SU-DHL-6 (cell line): ENCODE measurements around the gene B4GALT1.

Source experiments
- EZH2phosphoT487 ChIP-seq: fragments of 200-600 bp; sonication (generic), shearing (Covaris generic); conservative IDR thresholded peaks from 2 replicates; pipeline ENCODE4 v1.6.1; 2018; ENCODE audit warnings: mild to moderate bottlenecking, antibody characterized with exemption, low read length, moderate library complexity, mixed read lengths
- TF ChIP-seq, protein P1 (sequence below): fragments of 200-600 bp; sonication (generic); IDR thresholded peaks from one replicate; pipeline ENCODE4 v1.5.1; 2017; ENCODE audit warnings: antibody characterized with exemption, mild to moderate bottlenecking, low read length, moderate library complexity; ENCODE audit not compliant: insufficient read depth, poor library complexity, severe bottlenecking

GRCh38 chr9:33124046-33124445, 43.1 kb downstream of the B4GALT1 start:
- TF ChIP-seq, protein P1, sequence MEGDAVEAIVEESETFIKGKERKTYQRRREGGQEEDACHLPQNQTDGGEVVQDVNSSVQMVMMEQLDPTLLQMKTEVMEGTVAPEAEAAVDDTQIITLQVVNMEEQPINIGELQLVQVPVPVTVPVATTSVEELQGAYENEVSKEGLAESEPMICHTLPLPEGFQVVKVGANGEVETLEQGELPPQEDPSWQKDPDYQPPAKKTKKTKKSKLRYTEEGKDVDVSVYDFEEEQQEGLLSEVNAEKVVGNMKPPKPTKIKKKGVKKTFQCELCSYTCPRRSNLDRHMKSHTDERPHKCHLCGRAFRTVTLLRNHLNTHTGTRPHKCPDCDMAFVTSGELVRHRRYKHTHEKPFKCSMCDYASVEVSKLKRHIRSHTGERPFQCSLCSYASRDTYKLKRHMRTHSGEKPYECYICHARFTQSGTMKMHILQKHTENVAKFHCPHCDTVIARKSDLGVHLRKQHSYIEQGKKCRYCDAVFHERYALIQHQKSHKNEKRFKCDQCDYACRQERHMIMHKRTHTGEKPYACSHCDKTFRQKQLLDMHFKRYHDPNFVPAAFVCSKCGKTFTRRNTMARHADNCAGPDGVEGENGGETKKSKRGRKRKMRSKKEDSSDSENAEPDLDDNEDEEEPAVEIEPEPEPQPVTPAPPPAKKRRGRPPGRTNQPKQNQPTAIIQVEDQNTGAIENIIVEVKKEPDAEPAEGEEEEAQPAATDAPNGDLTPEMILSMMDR = no peak
- TF ChIP-seq EZH2phosphoT487 = no peak
